Testis (tissue), 3 donors: ENCODE results near the gene POLR2J. TPM values are rescaled to one million over a fixed set of nuclear protein-coding genes. Genes with fewer than 3 reads are reported as not detected.
"Not testable (repeated sequence)": the region's sequence is repeated elsewhere in the genome, so short reads cannot be mapped to it uniquely, and the experiment has no call there.

Source experiments
- DNase-seq: peaks from one replicate; pipeline ENCODE4 v3.0.0-alpha.2; 2019
- H3K27ac ChIP-seq, 2 donors: fragments of 200-600 bp; sonication (generic); one replicate each; pipeline ENCODE4 v1.5.1; 2019
- H3K27me3 ChIP-seq: fragments of 200-600 bp; sonication (generic); one replicate; pipeline ENCODE4 v1.5.1; 2019
- H3K36me3 ChIP-seq: fragments of 200-600 bp; sonication (generic); one replicate; pipeline ENCODE4 v1.5.1; 2017; ENCODE audit warnings: low read depth; ENCODE audit errors: missing control alignments
- H3K4me1 ChIP-seq: fragments of 200-600 bp; sonication (generic); one replicate; pipeline ENCODE4 v1.5.1; 2019
- H3K4me3 ChIP-seq, 2 donors: fragments of 200-600 bp; sonication (generic); one replicate each; pipeline ENCODE4 v1.5.1; 2017 to 2019
- H3K9me3 ChIP-seq: fragments of 200-600 bp; sonication (generic); one replicate; pipeline ENCODE4 v1.5.1; 2017
- CTCF ChIP-seq, 3 experiments: fragments of 450-650 bp in 2 of 3; fragments of 200-600 bp in 1 of 3; sonication (generic) in 1 of 3; IDR thresholded peaks; one replicate each; pipeline ENCODE4 v1.5.1; 2016 to 2019; ENCODE audit warnings: antibody characterized with exemption in 3 of 3, mild to moderate bottlenecking in 2 of 3, moderate library complexity in 1 of 3
- WGBS, 2 donors: methylation state at CpG; one replicate each; pipeline ENCODE4 v1.1.5; 2018; 5-methylcytosine and 5-hydroxymethylcytosine counted together
- intact Hi-C: fragments of 100-400 bp; cut with DNase I; formaldehyde crosslinking; loops from one replicate; pipeline ENCODE4 v1.15.1; 2023; ENCODE audit warnings: low total_unique reads
- polyA plus RNA-seq: library from polyadenylated mRNA; stranded (reverse); fragments of 350-450 nt; fragmentation: Illumina TruSeq; extraction: RNeasy Lipid Tissue Mini Kit (QIAGEN cat#74804); gene quantifications from one replicate; pipeline ENCODE4 v1.2.3, GENCODE V29; 2014; ENCODE audit warnings: low read depth, low replicate concordance; ENCODE audit not compliant: insufficient read depth
- total RNA-seq, 2 donors: library from RNA; depleted of rRNA; stranded (reverse); fragments of >200 nt; gene quantifications; one replicate each; pipeline ENCODE4 v1.2.3, GENCODE V29; 2016

POLR2J gene
- total and polyA plus RNA-seq, 3 donors from 2014 or later, result 33.9 to 73.1 (median 46.0) TPM

GRCh38 chr7:102493220-102493935, 14.7 kb upstream of the POLR2J start:
- intact Hi-C loops, DNase-seq, H3K4me1 ChIP-seq, H3K27ac ChIP-seq, H3K4me3 ChIP-seq, H3K36me3 ChIP-seq, H3K27me3 ChIP-seq, H3K9me3 ChIP-seq: not testable (repeated sequence)
- WGBS, 2 donors, result no CpG with 5 or more reads among the region's 33 CpGs

- no CpG with 5 or more reads among the region's 12 CpGs for WGBS, 2 donors
- intact Hi-C loops, DNase-seq: not testable (repeated sequence)
These were observed 11.9 kb upstream of the POLR2J start for GRCh38 chr7:102490529-102491075.

GRCh38 chr7:102484317-102484716, 5.6 kb upstream of the POLR2J start:
- intact Hi-C loops, DNase-seq: not testable (repeated sequence)

More at GRCh38 chr7:102490529-102491075, 11.9 kb upstream of the POLR2J start:
- not testable (repeated sequence) for H3K36me3 ChIP-seq, H3K27me3 ChIP-seq, H3K4me3 ChIP-seq, H3K4me1 ChIP-seq, H3K9me3 ChIP-seq, H3K27ac ChIP-seq

GRCh38 chr7:102481962-102482361, 3.2 kb upstream of the POLR2J start:
- H3K4me3 ChIP-seq, H3K4me1 ChIP-seq, H3K27me3 ChIP-seq, H3K9me3 ChIP-seq, intact Hi-C loops, H3K36me3 ChIP-seq, DNase-seq, H3K27ac ChIP-seq: not testable (repeated sequence)
- WGBS, 2 donors, result no CpG with 5 or more reads among the region's 10 CpGs

More at GRCh38 chr7:102484317-102484716, 5.6 kb upstream of the POLR2J start:
- not testable (repeated sequence) for H3K9me3 ChIP-seq, H3K36me3 ChIP-seq, H3K4me1 ChIP-seq, H3K4me3 ChIP-seq, H3K27ac ChIP-seq, H3K27me3 ChIP-seq
- WGBS, 2 donors, result no CpG with 5 or more reads among the region's 5 CpGs

GRCh38 chr7:102479982-102480637, 1.4 kb upstream of the POLR2J start:
- H3K9me3 ChIP-seq, H3K36me3 ChIP-seq, H3K27me3 ChIP-seq, intact Hi-C loops, H3K4me3 ChIP-seq, H3K27ac ChIP-seq, H3K4me1 ChIP-seq: not testable (repeated sequence)
- WGBS, 2 donors, result 16 to 29% methylated on average over 8 of the region's 11 CpGs
- peak in 1 of 3 experiments; percentile 35 for TF ChIP-seq CTCF (IDR thresholded peaks at IDR 0.05)
- DNase-seq, result peak; percentile 69

GRCh38 chr7:102479209-102479584, 475 bp upstream of the POLR2J start:
- H3K4me1 ChIP-seq, intact Hi-C loops, H3K9me3 ChIP-seq, H3K27me3 ChIP-seq, DNase-seq, H3K27ac ChIP-seq, H3K4me3 ChIP-seq, H3K36me3 ChIP-seq: not testable (repeated sequence)
- no CpG with 5 or more reads among the region's 10 CpGs for WGBS, 2 donors

- intact Hi-C loops, H3K9me3 ChIP-seq, H3K4me3 ChIP-seq, H3K27ac ChIP-seq, H3K36me3 ChIP-seq, H3K4me1 ChIP-seq, H3K27me3 ChIP-seq: not testable (repeated sequence)
- DNase-seq, result peak; percentile 10
- 86% methylated on average over 7 of the region's 19 CpGs; no CpG with 5 or more reads in 1 of the 2 donors for WGBS, 2 donors
These were observed 3.8 kb downstream of the POLR2J start for GRCh38 chr7:102474736-102475435.

GRCh38 chr7:102474116-102474515, 4.6 kb downstream of the POLR2J start:
- H3K9me3 ChIP-seq, H3K4me1 ChIP-seq, H3K27ac ChIP-seq, H3K36me3 ChIP-seq, intact Hi-C loops, H3K27me3 ChIP-seq, H3K4me3 ChIP-seq: not testable (repeated sequence)
- 83% methylated on average over 4 of the region's 14 CpGs; no CpG with 5 or more reads in 1 of the 2 donors for WGBS, 2 donors
- peak; percentile 6 for DNase-seq
